HTR-8/SVneo (cell line): ENCODE data around the gene TAGLN2.
A peak's percentile ranks its signal among the peaks of the same experiment; 100 is the strongest.

Source experiments
- DNase-seq: peaks from one replicate; pipeline ENCODE4 v3.0.0; 2011; ENCODE audit warnings: low spot score, mixed read lengths; ENCODE audit not compliant: insufficient read length
- FAIRE-seq: peaks from 2 replicates; lab custom pipeline; 2011; peaks lifted over from hg19 to GRCh38; lab: Jason Lieb, UNC

The TAGLN2 gene

DNA sequence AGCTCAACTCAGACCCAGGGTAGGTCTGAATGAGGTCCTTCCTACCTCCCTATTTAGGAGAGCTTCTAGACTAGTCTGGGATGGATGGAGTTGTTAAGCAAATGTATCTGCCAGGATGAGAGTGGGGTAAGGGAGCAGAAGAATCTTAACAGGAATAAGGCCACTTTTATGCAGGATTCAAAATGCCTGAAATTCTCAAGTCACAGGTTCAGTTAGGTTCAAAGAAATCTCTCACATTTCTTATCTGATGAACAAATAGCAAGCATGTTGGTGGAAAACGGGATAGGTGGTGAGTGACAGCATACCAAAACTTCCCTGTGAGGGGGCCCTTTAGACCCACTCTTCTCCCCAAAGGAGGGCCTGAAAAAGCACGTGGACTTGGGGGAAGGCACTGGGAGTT, 25.7 kb upstream of the TAGLN2 start:
- DNase-seq (no peak), FAIRE-seq (no peak)

- DNase-seq (no peak), FAIRE-seq (no peak)
These were observed 24.7 kb upstream of the TAGLN2 start for GRCh38 chr1:159949981-159950381.

- FAIRE-seq (no peak), DNase-seq (no peak)
These were observed 23.8 kb upstream of the TAGLN2 start for GRCh38 chr1:159949123-159949522.

DNA sequence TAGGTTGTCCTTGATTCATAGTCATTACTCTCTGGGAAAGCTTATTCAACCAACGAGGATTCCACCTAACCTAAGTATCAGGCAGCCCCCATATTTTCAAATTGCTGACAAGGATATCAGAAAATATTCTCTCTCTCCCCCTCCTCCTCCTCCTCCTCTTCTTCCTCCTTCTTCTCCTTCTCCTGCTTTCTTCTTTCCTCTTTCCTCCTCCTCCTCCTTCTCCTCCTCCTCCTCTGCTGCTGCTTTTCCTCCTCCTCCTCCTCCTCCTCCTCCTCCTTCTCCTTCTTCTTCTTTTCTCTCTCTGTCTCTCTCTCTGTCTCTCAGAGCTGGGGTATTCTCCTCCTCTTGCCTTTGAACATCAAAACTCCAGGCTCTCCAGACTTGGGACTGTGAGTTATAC, 22.6 kb upstream of the TAGLN2 start:
- FAIRE-seq (no peak), DNase-seq (no peak)

- DNase-seq (no peak), FAIRE-seq (no peak)
These were observed 21.2 kb upstream of the TAGLN2 start for GRCh38 chr1:159946242-159947187.

- DNase-seq = peak; percentile 79
- FAIRE-seq = no peak
These were observed 20.4 kb upstream of the TAGLN2 start, which contains the start of gene IGSF9 for GRCh38 chr1:159945483-159946241. Gene IGSF9, minus strand, starts transcription at chr1:159945613. Its CDS starts 2,159 bp downstream, at chr1:159943454.

GRCh38 chr1:159944623-159945455, 19.5 kb upstream of the TAGLN2 start:
- DNase-seq = no peak
- no peak for FAIRE-seq

DNA sequence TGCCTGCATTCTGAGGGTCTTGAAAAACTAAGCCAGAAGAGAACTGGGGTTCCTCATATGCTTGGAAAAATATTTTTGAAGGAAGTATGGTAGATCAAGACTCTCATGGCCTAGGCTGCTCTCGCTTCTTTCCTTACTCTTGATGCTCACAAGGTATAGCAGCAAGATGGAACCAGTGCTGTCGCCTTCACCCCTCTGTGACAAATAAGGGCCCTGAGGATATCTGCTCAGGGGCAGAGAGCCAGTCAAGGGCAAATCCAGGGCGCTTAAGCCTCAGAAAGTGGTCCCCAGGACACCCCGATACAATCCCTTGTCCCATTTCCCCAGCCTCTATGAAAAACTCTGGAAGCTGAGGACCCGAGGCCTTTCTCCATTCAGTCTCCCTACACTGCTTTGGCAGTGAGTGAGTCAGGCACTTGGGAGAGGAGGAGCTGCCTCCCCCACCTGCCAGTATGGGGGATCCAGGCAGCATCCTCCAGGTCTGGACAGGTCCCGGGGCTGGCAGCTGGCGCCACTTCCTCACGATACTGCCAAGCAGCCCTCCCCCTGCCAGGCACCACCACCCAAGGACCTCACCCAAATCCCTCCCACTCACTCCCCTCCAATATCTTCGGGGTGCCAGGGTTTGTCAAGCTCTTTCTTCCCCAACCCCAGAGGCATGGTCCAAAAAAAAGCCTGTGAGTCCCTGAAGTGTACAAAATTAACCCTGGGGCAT, 18.8 kb upstream of the TAGLN2 start:
- FAIRE-seq = no peak
- no peak for DNase-seq

GRCh38 chr1:159943278-159943640, 18.0 kb upstream of the TAGLN2 start:
- DNase-seq = no peak
- no peak for FAIRE-seq

GRCh38 chr1:159942632-159943277, 17.4 kb upstream of the TAGLN2 start:
- FAIRE-seq (no peak), DNase-seq (no peak)

DNA sequence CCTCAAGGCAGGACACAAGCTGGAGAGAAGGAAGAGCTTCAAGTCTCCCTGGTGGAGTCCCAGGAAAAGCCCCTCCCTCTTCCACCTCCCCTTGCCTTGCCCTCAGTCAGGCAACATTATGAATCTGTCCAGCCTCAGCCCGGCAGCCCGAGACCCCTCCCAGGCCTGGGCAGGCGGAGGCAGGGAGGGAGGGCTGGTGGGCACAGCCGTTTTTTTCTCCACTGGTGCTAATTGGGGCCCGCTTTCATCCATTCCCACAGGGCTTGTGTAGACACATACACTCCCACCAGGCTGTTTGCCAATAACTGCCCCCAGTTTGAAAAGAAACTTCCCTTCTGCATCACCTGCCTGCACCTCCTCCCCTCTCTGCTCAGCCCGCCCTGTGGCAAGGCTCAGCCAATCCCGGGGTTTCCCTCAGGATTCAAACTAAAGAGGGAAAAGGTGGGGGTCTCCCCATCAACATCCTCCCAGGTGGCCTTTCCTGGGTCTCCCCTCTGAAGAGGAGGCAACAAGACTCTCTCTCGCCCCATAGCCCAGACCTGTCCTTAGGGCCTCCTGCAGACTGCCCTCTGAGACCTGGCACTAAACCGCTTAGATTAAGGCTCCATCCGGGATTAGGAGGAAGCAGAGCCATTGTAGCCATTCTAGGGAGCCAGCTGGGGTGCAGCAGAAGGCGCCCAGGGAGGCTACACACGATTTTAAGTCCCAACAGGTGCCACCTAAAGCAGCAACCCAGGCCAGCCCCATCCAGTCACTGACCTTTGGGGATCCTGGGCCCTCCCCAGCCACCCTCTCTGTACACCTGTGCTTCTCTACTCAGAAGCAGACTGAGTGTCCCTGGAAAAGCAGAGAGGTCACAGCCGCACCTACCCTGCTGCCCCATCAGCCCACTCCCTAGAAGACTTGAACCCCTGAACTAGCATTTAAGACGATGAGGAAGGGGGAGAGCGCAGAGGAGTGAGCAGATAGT, 16.6 kb upstream of the TAGLN2 start:
- no peak for FAIRE-seq
- DNase-seq = no peak

- DNase-seq (no peak), FAIRE-seq (no peak)
These were observed 15.8 kb upstream of the TAGLN2 start for GRCh38 chr1:159941141-159941540.

DNA sequence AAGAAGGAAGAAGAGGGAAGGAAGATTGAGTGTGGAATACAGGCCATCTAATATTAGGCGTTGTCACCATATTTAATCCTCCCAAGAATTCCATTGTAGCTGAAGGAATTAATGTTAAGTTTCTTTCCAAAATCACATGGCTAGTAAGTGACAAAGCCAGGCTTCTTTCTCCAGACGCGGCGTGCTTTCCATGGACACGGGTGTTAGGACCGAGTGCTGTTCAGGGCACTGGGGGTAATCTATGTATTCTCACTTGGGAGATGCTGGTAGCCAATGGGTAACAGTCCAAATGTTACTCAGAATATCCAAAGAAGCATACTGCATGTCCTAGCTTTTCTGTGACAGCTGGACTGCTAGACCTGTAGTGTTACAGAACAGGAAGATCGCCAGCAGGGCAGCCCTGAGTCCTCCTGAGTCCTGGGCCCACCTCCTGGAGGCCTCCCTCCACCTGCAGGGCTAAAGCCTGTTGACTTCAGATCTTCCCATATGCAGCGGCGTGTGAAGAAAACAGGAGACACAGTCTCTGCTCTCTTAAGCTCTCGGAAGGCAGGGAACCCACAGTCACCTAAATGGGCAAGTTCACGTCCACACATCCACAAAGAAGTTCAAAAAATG, 14.8 kb upstream of the TAGLN2 start:
- DNase-seq = no peak

DNA sequence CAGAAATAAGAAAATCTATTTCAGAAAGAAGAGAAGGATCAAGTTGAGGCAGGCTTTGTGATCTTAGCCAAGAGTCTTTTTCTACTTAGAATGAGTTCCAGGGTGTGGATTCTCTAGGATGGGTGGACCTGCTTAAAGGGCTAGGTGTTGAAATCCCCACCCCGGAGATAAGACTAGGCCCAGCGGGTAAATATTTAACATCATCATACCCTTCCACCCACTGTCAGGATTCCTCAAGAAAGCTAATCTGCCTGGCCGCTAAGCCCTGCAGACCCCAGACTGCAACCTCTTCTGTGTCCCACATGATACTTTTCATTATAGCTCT, 14.3 kb upstream of the TAGLN2 start:
- FAIRE-seq = no peak
- no peak for DNase-seq

More for the DNA sequence above, 14.8 kb upstream of the TAGLN2 start:
- no peak for FAIRE-seq

GRCh38 chr1:159938905-159939677, 13.8 kb upstream of the TAGLN2 start:
- FAIRE-seq (no peak), DNase-seq (no peak)

- DNase-seq (no peak), FAIRE-seq (no peak)
These were observed 13.0 kb upstream of the TAGLN2 start for GRCh38 chr1:159938211-159938852.
